SK-N-SH (cell line): ENCODE results near the gene DLX1. TPM values are rescaled to one million over a fixed set of nuclear protein-coding genes. Genes with fewer than 3 reads are reported as not detected.

Experiments
- CTCF ChIA-PET: fragments of 300-600, 350-600 bp; formaldehyde crosslinking; extraction: SDS; loops from one replicate; lab custom pipeline; 2021; lab: Yijun Ruan, JAX
- POLR2A ChIA-PET: fragments of 350-600 bp; sonication (Branson Sonifier 250); formaldehyde crosslinking; extraction: SDS; loops from one replicate; lab custom pipeline; 2020; ENCODE audit warnings: antibody characterized with exemption, inconsistent platforms; lab: Yijun Ruan, JAX
- DNase-seq: peaks from one replicate; pipeline ENCODE4 v3.0.0; 2012
- H2AFZ ChIP-seq: fragments of 200-600 bp; sonication (generic); 2 replicates; pipeline ENCODE4 v1.8.1; 2016; ENCODE audit warnings: antibody characterized with exemption, mild to moderate bottlenecking, low read depth
- H3F3A ChIP-seq: fragments of 200-600 bp; sonication (generic); replicated peaks from 2 replicates; pipeline ENCODE3; 2016; ENCODE audit warnings: antibody characterized with exemption, mild to moderate bottlenecking; ENCODE audit not compliant: insufficient read depth
- H3K27ac ChIP-seq, 2 experiments: fragments of 200-500 bp in 1 of 2; fragments of 200-600 bp in 1 of 2; sonication (Bioruptor generic) in 1 of 2; sonication (generic), shearing (Covaris generic) in 1 of 2; 2 replicates each; pipeline versions ENCODE4 v1.5.1 to v1.6.1; 2014 to 2016; ENCODE audit warnings: low read depth in 2 of 2, inconsistent platforms in 1 of 2, low read length in 1 of 2, mild to moderate bottlenecking in 1 of 2, mixed read lengths in 1 of 2
- H3K27me3 ChIP-seq: fragments of 200-600 bp; sonication (generic), shearing (Covaris generic); 2 replicates; pipeline ENCODE4 v1.6.1; 2016; ENCODE audit warnings: mixed run types; ENCODE audit not compliant: insufficient read depth
- H3K36me3 ChIP-seq, 2 experiments: fragments of 200-500 bp in 1 of 2; fragments of 200-600 bp in 1 of 2; sonication (Bioruptor generic) in 1 of 2; sonication (generic) in 1 of 2; replicated peaks in 1 of 2; 2 replicates each; pipeline versions ENCODE3 to v1.5.1; 2014 to 2016; ENCODE audit warnings: low read length in 1 of 2, mild to moderate bottlenecking in 1 of 2; ENCODE audit not compliant: insufficient read depth in 2 of 2, control insufficient read depth in 1 of 2
- H3K4me1 ChIP-seq, 2 experiments: fragments of 200-500 bp in 1 of 2; fragments of 200-600 bp in 1 of 2; sonication (Bioruptor generic) in 1 of 2; sonication (generic), shearing (Covaris generic) in 1 of 2; 2 replicates each; pipeline versions ENCODE4 v1.5.1 to v1.6.1; 2014 to 2016; ENCODE audit warnings: low read depth in 1 of 2, low read length in 1 of 2, mixed run types in 1 of 2; ENCODE audit not compliant: insufficient read depth in 2 of 2, control insufficient read depth in 1 of 2
- H3K4me2 ChIP-seq: fragments of 200-600 bp; sonication (generic), shearing (Covaris generic); 2 replicates; pipeline ENCODE4 v1.6.1; 2017; ENCODE audit warnings: mixed run types
- H3K4me3 ChIP-seq, 2 experiments: fragments of 200-500 bp in 1 of 2; fragments of 200-600 bp in 1 of 2; sonication (Bioruptor generic) in 1 of 2; sonication (generic), shearing (Covaris generic) in 1 of 2; 2 replicates each; pipeline versions ENCODE4 v1.5.1 to v1.8.1; 2014 to 2016; ENCODE audit warnings: low read depth in 2 of 2, inconsistent platforms in 1 of 2, low read length in 1 of 2, mild to moderate bottlenecking in 1 of 2, mixed read lengths in 1 of 2, moderate library complexity in 1 of 2
- H3K79me2 ChIP-seq: fragments of 200-600 bp; sonication (generic); 2 replicates; pipeline ENCODE4 v1.8.1; 2017; ENCODE audit warnings: mild to moderate bottlenecking; ENCODE audit not compliant: insufficient read depth
- H3K9ac ChIP-seq: fragments of 200-600 bp; sonication (generic); 2 replicates; pipeline ENCODE4 v1.6.1; 2017; ENCODE audit warnings: mixed run types
- H3K9me2 ChIP-seq: fragments of 200-600 bp; sonication (generic); 2 replicates; pipeline ENCODE4 v1.6.1; 2017; ENCODE audit warnings: mixed run types
- H3K9me3 ChIP-seq: fragments of 200-600 bp; sonication (generic); 2 replicates; pipeline ENCODE4 v1.6.1; 2017; ENCODE audit warnings: mixed run types, mild to moderate bottlenecking, moderate library complexity
- H4K20me1 ChIP-seq: fragments of 200-600 bp; sonication (generic); 2 replicates; pipeline ENCODE4 v1.6.1; 2017; ENCODE audit warnings: mild to moderate bottlenecking, mixed run types; ENCODE audit not compliant: insufficient read depth
- CHD2 ChIP-seq: fragments of 150-350 bp; IDR thresholded peaks from 2 replicates; pipeline ENCODE4 v1.6.1; 2018; ENCODE audit warnings: low read length; ENCODE audit not compliant: partially characterized antibody
- EP300 ChIP-seq, 2 experiments: IDR thresholded peaks; 2 replicates each; pipeline versions ENCODE4 v1.4.0 to v1.6.1; 2012; ENCODE audit warnings: borderline replicate concordance in 1 of 2, low read depth in 1 of 2, low read length in 1 of 2
- FOSL2 ChIP-seq: IDR thresholded peaks from 2 replicates; pipeline ENCODE4 v1.4.0; 2012; ENCODE audit warnings: low read depth, mild to moderate bottlenecking, moderate library complexity, borderline replicate concordance
- RCOR1 ChIP-seq: fragments of 150-350 bp; IDR thresholded peaks from 2 replicates; pipeline ENCODE4 v1.6.1; 2017; ENCODE audit warnings: antibody characterized with exemption, low read length
- RFX5 ChIP-seq: IDR thresholded peaks from 2 replicates; pipeline ENCODE4 v1.6.1; 2012; ENCODE audit warnings: mild to moderate bottlenecking, improper control_type of control experiment, low read length
- SMC3 ChIP-seq: IDR thresholded peaks from 2 replicates; pipeline ENCODE4 v1.6.1; 2012; ENCODE audit warnings: low read depth, low read length, improper control_type of control experiment
- TCF12 ChIP-seq: IDR thresholded peaks from 2 replicates; pipeline ENCODE4 v1.4.0; 2012
- WGBS: methylation state at CpG from one replicate; pipeline ENCODE4 v1.1.6; 2017; ENCODE audit warnings: low lambda C conversion rate; 5-methylcytosine and 5-hydroxymethylcytosine counted together
- polyA plus RNA-seq, 3 experiments: library from polyadenylated mRNA; depleted of rRNA; stranded (reverse); fragments of >200 nt; gene quantifications; 2 replicates each; pipeline ENCODE4 v1.2.3, GENCODE V29; 2012
- TF ChIP-seq, protein P1 (sequence below): IDR thresholded peaks from 2 replicates; pipeline ENCODE4 v1.6.1; 2012; ENCODE audit warnings: mild to moderate bottlenecking, low read depth, low read length, moderate library complexity
- TF ChIP-seq, protein P2 (sequence below): fragments of 200-600 bp; sonication (generic); IDR thresholded peaks from 2 replicates; pipeline ENCODE4 v1.6.1; 2017; ENCODE audit warnings: antibody characterized with exemption, mild to moderate bottlenecking, moderate library complexity

DLX1 gene
- polyA plus RNA-seq, 1 of the 3 experiments (the other 2 are of a cell fraction), result 0.07 TPM

DNA sequence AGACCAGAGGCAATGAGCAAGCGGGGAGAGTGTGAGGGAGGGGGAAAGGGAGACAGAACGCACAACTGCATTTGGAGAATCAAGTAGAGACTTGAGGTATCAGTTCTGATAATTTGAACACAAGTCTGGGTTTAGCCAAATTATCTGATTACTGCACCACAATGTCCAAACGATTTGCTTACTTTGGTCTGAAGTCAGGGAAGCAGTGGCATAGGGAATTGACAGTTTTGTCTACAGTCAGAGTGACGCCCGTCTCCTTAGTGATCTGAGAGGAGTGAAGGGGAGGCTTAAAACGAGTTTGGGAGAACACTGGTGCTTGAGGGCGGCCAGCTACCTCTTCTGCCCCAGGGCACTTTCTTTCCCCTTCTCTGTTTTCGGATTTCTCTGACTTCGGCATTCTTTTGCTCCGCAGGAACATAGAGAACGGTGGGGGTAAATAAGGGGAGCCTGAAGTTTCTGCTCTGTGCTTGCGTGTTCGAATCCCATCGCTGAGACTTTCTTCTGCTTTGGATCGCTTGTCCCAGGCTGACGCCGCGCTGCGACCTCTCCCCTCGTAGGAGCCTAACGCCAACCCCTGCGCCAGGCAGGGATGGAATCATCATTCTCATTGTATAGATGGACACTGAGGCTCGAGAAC lies 20.3 kb downstream of the DLX1 start:
- H3K9ac ChIP-seq, result no peak overlapping the region
- H3K4me1 ChIP-seq, result peaks cover 0 to 26% of the 10 kb centered on the region in 2 experiments; a peak in 2 of 4 replicates
- no peak overlapping the region for H3K27ac ChIP-seq
- no peaks in the 10 kb centered on the region for H4K20me1 ChIP-seq
- ChIA-PET POLR2A (no interaction called here), CTCF (interaction anchor here (0.8 to 8.7 kb wide), 28 partner anchors 7 to 516 kb away, joined by 3 to 96 read pairs (median 5); partner anchors contain the start of gene HAT1)
- 17% methylated on average over 23 of the region's 23 CpGs for WGBS
- no peaks in the 10 kb centered on the region for H3K36me3 ChIP-seq
- H2AFZ ChIP-seq, result peak overlapping the region; percentile 86; the same call in 1 of the 2 replicates
- peak overlapping the region; percentile 71 for H3K4me2 ChIP-seq
- H3F3A ChIP-seq, result peaks cover 7% of the 10 kb centered on the region
- TF ChIP-seq SMC3 (no peak), RCOR1 (no peak), CHD2 (no peak), RFX5 (no peak), FOSL2 (no peak), TCF12 (no peak), EP300 (IDR thresholded peaks at IDR 0.05; ENCODE audit: borderline replicate concordance in 1 of 2, low read depth in 1 of 2, low read length in 1 of 2) (no peak)
- TF ChIP-seq, protein P1, sequence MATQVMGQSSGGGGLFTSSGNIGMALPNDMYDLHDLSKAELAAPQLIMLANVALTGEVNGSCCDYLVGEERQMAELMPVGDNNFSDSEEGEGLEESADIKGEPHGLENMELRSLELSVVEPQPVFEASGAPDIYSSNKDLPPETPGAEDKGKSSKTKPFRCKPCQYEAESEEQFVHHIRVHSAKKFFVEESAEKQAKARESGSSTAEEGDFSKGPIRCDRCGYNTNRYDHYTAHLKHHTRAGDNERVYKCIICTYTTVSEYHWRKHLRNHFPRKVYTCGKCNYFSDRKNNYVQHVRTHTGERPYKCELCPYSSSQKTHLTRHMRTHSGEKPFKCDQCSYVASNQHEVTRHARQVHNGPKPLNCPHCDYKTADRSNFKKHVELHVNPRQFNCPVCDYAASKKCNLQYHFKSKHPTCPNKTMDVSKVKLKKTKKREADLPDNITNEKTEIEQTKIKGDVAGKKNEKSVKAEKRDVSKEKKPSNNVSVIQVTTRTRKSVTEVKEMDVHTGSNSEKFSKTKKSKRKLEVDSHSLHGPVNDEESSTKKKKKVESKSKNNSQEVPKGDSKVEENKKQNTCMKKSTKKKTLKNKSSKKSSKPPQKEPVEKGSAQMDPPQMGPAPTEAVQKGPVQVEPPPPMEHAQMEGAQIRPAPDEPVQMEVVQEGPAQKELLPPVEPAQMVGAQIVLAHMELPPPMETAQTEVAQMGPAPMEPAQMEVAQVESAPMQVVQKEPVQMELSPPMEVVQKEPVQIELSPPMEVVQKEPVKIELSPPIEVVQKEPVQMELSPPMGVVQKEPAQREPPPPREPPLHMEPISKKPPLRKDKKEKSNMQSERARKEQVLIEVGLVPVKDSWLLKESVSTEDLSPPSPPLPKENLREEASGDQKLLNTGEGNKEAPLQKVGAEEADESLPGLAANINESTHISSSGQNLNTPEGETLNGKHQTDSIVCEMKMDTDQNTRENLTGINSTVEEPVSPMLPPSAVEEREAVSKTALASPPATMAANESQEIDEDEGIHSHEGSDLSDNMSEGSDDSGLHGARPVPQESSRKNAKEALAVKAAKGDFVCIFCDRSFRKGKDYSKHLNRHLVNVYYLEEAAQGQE, result no peak
- TF ChIP-seq, protein P2, sequence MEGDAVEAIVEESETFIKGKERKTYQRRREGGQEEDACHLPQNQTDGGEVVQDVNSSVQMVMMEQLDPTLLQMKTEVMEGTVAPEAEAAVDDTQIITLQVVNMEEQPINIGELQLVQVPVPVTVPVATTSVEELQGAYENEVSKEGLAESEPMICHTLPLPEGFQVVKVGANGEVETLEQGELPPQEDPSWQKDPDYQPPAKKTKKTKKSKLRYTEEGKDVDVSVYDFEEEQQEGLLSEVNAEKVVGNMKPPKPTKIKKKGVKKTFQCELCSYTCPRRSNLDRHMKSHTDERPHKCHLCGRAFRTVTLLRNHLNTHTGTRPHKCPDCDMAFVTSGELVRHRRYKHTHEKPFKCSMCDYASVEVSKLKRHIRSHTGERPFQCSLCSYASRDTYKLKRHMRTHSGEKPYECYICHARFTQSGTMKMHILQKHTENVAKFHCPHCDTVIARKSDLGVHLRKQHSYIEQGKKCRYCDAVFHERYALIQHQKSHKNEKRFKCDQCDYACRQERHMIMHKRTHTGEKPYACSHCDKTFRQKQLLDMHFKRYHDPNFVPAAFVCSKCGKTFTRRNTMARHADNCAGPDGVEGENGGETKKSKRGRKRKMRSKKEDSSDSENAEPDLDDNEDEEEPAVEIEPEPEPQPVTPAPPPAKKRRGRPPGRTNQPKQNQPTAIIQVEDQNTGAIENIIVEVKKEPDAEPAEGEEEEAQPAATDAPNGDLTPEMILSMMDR, result no peak
- TF ChIP-seq, all 33 proteins: peak for 0
- H3K9me2 ChIP-seq, result no peaks in the 10 kb centered on the region
- peaks cover 14% of the 10 kb centered on the region; the same call in 1 of the 2 replicates for H3K27me3 ChIP-seq
- H3K79me2 ChIP-seq, result no peaks in the 10 kb centered on the region
- H3K4me3 ChIP-seq, result peak overlapping the region; percentile 46 to 57; a peak in 3 of 4 replicates
- peak; percentile 27 for DNase-seq
- H3K9me3 ChIP-seq, result no peaks in the 10 kb centered on the region
